ENCODE measurements around the gene SLC25A17.
"Not testable (repeated sequence)": the region's sequence is repeated elsewhere in the genome, so short reads cannot be mapped to it uniquely, and the experiment has no call there.

SLC25A17 gene, protein sequence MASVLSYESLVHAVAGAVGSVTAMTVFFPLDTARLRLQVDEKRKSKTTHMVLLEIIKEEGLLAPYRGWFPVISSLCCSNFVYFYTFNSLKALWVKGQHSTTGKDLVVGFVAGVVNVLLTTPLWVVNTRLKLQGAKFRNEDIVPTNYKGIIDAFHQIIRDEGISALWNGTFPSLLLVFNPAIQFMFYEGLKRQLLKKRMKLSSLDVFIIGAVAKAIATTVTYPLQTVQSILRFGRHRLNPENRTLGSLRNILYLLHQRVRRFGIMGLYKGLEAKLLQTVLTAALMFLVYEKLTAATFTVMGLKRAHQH

DNA sequence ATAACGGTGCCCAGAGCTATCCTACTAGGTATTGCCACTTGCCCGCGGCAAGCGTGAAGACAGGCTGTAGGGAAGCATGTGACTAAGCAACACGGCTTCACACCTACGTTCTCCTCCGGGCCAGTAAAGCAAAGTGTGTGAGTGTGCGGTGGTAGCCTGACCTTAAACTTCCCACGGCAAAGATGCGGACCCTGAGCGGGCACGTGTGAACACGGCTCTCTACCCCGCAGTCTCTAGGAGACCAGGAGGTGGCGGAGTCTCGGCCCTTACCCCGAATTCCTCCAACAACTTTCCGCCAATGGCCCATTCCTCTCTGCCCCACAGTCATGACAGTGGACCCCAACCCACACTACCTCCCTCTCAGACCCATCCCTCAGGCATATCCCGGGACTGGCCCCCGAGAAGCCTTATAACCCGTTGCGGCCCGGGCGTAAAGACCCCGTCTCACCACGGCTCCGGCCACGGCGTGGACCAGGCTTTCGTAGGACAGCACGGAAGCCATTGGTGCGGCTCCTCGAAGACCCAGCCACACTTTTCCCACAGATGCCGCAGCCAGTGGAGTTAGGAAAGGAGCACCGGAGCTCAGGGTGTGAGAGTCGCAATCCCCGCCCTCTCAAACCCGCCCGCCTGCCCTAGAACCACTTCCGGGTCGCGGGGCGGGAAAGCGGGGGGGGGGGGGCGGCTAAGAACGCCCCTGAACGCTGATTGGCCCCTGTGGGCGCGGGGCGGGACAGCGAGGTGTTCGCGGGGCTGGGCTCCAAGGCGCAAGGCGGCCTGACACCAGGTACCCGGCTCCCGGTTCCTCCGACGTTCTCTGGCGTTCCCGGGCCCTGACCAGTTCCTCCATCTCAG, at the start of gene SLC25A17:
SLC25A17 (minus strand) TSS at position 600 of the 852 bp plus-strand sequence; CDS start at position 502, 98 bp downstream.
- DNase-seq = peak; percentile 93

DNA sequence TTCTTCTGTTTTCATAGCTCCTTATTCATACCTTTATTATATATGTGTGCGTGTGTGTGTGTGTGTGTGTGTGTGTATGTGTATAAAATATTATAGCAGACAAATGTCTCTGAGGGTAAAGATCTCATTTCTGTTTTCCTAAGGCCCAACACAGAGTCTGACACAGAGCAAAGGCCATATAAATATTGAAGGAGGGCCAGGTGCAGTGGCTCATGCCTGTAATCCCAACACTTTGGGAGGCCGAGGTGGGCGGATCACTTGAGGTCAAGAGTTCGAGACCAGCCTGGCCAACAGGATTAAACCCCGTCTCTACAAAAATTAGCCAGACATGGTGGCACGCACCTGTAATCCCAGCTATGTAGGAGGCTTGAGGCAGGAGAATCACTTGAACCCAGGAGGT, 49.2 kb upstream of the SLC25A17 start:
- DNase-seq = not testable (repeated sequence)

- DNase-seq = no peak
These were observed 48.0 kb upstream of the SLC25A17 start for GRCh38 chr22:40867109-40867508.

DNA sequence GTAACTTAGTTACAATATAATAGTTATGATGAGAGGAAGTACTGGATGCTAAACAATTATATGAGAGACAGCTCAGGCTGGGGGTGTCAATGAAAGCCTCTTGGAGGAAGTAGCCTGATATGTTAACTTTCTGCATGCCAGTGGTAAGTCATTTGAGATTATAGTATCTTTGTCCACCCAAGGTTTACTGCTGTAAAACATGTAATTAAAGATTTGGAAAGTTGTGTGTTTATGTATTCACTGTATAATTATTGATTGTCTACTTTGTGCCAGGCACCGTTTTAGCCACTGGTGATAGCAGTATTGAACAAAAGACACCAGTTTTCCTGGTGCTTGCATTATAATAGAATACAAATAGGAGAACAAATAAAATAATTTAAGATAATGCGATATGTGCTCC, 43.4 kb upstream of the SLC25A17 start:
- no peak for DNase-seq

GRCh38 chr22:40862013-40862412, 42.9 kb upstream of the SLC25A17 start, which contains the start of gene DNAJB7:
Gene DNAJB7, minus strand, starts transcription at chr22:40862113. Its CDS starts 119 bp downstream, at chr22:40861994.
- no peak for DNase-seq

GRCh38 chr22:40857309-40857855, 38.2 kb upstream of the SLC25A17 start:
- DNase-seq = no peak

DNA sequence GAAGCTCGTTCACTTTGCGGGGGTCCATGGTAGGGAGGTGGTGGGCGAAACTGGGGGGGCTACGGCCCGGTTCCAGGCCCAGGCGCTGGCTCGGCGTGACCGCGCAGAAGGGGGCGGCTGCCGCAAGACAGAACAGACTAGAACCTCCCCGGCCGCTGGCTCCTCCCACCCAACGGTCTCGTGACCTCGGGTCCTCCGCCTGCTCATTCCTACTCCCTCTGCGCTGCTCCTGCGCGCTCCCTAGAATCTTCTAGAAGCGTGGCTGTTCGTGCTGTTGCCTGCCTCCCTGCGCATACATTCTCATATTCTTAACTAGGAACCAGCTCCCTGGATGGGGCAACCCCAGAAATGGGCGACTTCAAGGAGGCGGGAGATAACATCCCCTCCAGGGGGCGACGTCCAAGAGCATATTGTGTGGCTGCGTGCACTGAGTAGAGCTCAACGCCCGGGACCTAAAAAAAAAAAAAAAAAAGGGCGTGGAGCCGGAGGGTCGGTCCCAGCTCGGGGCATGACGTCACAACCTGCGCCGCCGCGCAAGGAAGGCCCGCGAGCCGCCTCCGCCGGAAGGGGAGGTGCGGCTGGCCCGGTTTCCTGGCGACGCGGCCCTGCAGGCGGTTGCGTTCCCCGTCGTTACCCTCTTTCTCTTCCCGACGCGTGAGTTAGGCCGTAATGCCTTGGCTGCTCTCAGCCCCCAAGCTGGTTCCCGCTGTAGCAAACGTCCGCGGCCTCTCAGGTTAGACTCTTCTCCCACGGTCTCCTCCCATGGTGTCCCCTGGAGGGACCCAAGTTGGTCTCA, 37.6 kb upstream of the SLC25A17 start, which contains the start of the genes ST13 and XPNPEP3:
ST13 (minus strand) TSS at position 127 of the 796 bp plus-strand sequence; CDS start at position 28, 99 bp downstream.
XPNPEP3 (plus strand) TSS at position 636 of the 796 bp plus-strand sequence; CDS start at position 670, 34 bp downstream.
- DNase-seq = peak; percentile 97

DNA sequence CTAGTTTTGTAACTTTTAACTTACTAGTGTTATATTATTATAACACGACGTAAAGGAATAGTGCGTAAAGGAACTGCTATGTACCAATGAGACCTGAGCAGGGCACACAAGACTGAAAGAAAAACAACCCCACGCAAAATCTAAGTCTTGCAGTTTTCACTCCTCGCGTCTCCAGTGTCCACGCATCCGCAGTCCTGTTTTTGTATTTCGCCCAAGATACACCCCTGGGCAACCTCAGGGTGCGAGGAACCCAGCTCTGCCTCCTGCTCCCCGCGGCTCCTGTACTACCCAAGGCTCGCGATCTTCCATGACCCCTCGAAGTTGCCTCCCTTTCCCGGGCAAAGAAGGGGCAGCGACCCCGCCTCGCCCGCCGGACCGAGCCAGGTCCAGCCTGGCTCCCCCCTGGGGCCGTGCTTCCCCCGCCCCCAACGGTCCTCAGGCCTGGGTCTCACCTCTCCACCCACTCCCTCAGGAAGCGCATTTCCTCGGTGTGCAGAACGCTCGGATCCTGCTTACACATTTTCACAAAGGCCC, 36.9 kb upstream of the SLC25A17 start:
- DNase-seq = peak; percentile 21

- no peak for DNase-seq
These were observed 36.2 kb upstream of the SLC25A17 start for GRCh38 chr22:40855071-40855978.

- DNase-seq = no peak
These were observed 34.8 kb upstream of the SLC25A17 start for GRCh38 chr22:40853961-40854360.

DNA sequence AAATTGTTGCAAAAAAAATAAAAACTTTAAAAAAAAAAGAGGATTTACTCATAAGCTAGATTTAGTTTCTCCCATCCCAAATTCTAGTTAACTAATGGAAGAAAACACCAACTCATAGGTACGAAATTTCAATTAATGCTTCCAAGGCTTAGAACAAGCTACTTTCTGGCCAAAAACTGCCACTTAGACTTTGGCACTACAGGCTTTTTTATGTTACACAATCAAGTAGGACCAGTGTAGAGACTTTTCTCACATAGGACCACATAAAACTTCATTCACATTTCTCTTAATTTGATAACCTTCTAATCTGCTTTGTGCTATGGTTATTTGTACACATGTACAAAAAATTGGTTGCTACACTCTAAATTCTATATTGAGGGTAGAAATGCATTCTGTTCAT, 34.2 kb upstream of the SLC25A17 start:
- DNase-seq = no peak

DNA sequence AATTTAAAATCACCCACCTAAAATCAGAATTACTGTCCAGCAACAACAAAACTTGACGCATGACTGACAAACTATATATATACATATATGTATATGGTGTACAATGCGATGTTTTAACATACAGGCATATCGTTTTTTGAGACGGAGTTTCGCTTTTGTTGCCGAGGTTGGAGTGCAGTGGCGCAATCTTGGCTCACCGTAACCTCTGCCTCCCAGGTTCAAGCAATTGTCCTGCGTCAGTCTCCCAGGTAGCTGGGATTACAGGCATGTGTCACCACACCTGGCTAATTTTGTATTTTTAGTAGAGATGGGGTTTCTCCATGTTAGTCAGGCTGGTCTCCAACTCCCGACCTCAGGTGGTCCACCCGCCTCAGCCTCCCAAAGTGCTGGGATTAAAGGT, 26.7 kb upstream of the SLC25A17 start:
- not testable (repeated sequence) for DNase-seq

GRCh38 chr22:40844951-40845350, 25.8 kb upstream of the SLC25A17 start:
- DNase-seq = no peak

DNA sequence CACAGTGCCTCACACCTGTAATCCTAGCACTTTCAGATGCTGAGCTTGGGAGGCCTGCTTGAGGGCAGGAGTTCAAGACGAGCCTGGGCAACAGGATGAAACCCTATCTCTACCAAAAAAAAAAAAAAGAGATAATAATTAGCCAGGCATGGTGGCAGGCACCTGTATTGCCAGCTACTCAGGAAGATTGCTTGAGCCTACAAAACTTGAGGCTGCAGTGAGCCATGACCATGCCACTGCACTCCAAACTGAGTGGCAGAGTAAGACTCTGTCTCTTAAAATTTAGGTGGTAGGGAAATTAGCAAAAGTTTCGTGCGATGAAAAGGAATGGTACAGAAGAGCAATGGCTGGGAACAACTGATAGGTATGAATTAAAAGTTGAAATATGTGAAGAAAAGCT, 19.3 kb upstream of the SLC25A17 start:
- DNase-seq = no peak

- no peak for DNase-seq
These were observed 15.5 kb upstream of the SLC25A17 start for GRCh38 chr22:40834619-40835018.

DNA sequence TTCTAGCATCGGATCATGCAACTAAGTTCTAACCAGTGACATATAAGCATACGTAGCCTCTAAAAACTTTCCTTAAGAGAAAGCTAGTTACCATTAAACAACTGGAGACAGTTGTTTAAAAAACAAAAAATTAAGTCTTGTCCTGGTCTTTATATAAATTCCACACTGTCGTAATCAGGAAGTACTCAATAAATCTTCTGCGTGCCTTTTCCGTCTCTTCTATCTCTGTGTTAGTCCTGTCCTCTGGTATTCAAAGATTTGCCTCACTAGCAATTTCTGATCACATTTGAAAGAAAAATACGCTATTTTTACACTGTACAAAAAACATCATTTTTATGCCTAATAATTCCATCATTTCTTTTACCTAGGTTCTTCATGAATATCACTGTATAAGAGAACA, 10.0 kb upstream of the SLC25A17 start:
- no peak for DNase-seq

GRCh38 chr22:40826984-40827741, 8.0 kb upstream of the SLC25A17 start:
- no peak for DNase-seq

- DNase-seq = not testable (repeated sequence)
These were observed 7.1 kb upstream of the SLC25A17 start for GRCh38 chr22:40826292-40826691.

- DNase-seq = no peak
These were observed 4.3 kb upstream of the SLC25A17 start for GRCh38 chr22:40823426-40823825.

DNA sequence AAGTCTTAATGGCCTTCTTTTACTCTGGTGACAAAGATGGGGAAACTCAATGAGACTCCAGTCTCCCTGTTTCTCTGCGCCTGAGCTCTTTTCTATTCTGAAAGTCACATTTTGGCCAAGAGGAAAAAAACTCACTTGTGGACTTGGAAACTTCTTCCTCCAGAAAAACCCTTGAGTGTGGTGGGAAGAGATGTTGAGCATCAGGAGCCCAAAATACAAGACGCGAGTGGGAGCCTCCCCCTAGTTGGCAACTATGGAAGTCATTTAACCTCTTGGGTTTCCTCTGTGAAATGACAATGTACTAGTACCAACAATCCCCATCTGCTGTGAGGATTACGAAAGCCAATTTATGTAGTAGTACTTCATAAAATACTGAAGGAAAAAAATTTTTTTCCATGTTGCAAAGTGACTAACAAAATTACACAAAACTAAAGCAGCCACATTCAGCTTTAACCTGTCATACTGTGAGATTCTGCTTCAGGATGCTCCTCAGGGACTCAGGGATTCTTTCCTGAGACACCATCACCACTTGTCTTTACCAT, 524 bp upstream of the SLC25A17 start:
- no peak for DNase-seq

Data from CD4-positive, alpha-beta T cell treated with Interleukin-6 for 4 hours (primary cell).